Smooth muscle cell (in vitro differentiated cells): ENCODE data around the gene SLC25A23. TPM values are rescaled to one million over a fixed set of nuclear protein-coding genes. Genes with fewer than 3 reads are reported as not detected.

Experiments used
- DNase-seq: peaks from one replicate; lab custom pipeline; 2025; ENCODE audit not compliant: unreplicated experiment; lab: John Stamatoyannopoulos, UW
- H2AFZ ChIP-seq: fragments of 200-600 bp; sonication (generic); 2 replicates; pipeline ENCODE4 v1.6.0; 2016; ENCODE audit warnings: antibody characterized with exemption, low read depth, mild to moderate bottlenecking
- H3F3A ChIP-seq: fragments of 200-600 bp; sonication (generic); 2 replicates; pipeline ENCODE4 v1.6.0; 2017; ENCODE audit warnings: antibody characterized with exemption, low read depth
- H3K27ac ChIP-seq: fragments of 200-600 bp; sonication (generic); 2 replicates; pipeline ENCODE4 v1.5.1; 2016; ENCODE audit warnings: low read depth, mild to moderate bottlenecking
- H3K27me3 ChIP-seq: fragments of 200-600 bp; sonication (generic); 2 replicates; pipeline ENCODE4 v1.6.1; 2016; ENCODE audit warnings: low read depth, mild to moderate bottlenecking
- H3K36me3 ChIP-seq: fragments of 200-600 bp; sonication (generic); 2 replicates; pipeline ENCODE4 v1.5.1; 2016; ENCODE audit warnings: low read depth
- H3K4me1 ChIP-seq: fragments of 200-600 bp; sonication (generic); 2 replicates; pipeline ENCODE4 v1.5.1; 2016; ENCODE audit warnings: low read depth
- H3K4me2 ChIP-seq: fragments of 200-600 bp; sonication (generic); 2 replicates; pipeline ENCODE4 v1.6.0; 2016; ENCODE audit warnings: mild to moderate bottlenecking
- H3K4me3 ChIP-seq: fragments of 200-600 bp; sonication (generic); 2 replicates; pipeline ENCODE4 v1.5.1; 2016; ENCODE audit warnings: mild to moderate bottlenecking
- H3K79me2 ChIP-seq: fragments of 200-600 bp; sonication (generic); 2 replicates; pipeline ENCODE4 v1.6.0; 2016; ENCODE audit warnings: low read depth, mild to moderate bottlenecking
- H3K9ac ChIP-seq: fragments of 200-600 bp; sonication (generic); 2 replicates; pipeline ENCODE4 v1.6.0; 2016; ENCODE audit warnings: low read depth
- H3K9me3 ChIP-seq: fragments of 200-600 bp; sonication (generic); replicated peaks from 2 replicates; pipeline ENCODE4 v1.5.1; 2016; ENCODE audit warnings: low read depth
- H4K20me1 ChIP-seq: fragments of 200-600 bp; sonication (generic); 2 replicates; pipeline ENCODE4 v1.6.0; 2016; ENCODE audit warnings: low read depth
- WGBS: methylation state at CpG from one replicate; pipeline ENCODE4 v1.1.7; 2016; ENCODE audit warnings: low lambda C conversion rate; 5-methylcytosine and 5-hydroxymethylcytosine counted together
- polyA plus RNA-seq: library from polyadenylated mRNA; unstranded; fragments of >200 nt; fragmentation: Nextera tagmentation; extraction: Ambion mirVana; gene quantifications from 2 replicates; pipeline ENCODE4 v1.2.1, GENCODE V29; 2016
- total RNA-seq: library from RNA; depleted of rRNA; stranded (reverse); fragments of >200 nt; gene quantifications from 2 replicates; pipeline ENCODE4 v1.2.3, GENCODE V29; 2014
- TF ChIP-seq, protein P1 (sequence below): fragments of 200-600 bp; sonication (generic); IDR thresholded peaks from 2 replicates; pipeline ENCODE4 v1.5.1; 2017; ENCODE audit warnings: borderline replicate concordance, mild to moderate bottlenecking, antibody characterized with exemption; ENCODE audit not compliant: insufficient read depth, poor library complexity, severe bottlenecking

Gene SLC25A23
- total and polyA plus RNA-seq, 2 experiments from 2014 or later, result 57.1 to 58.7 TPM

GRCh38 chr19:6498294-6499036 is 38.9 kb upstream of the SLC25A23 start:
- Histone ChIP-seq H3K4me3 (no peak overlapping the region), H3K36me3 (no peaks in the 10 kb centered on the region), H3K4me2 (no peak overlapping the region), H3K27me3 (peaks cover 44% of the 10 kb centered on the region), H3K4me1 (peaks cover 7% of the 10 kb centered on the region), H2AFZ (no peak overlapping the region), H4K20me1 (no peaks in the 10 kb centered on the region), H3K9me3 (no peaks in the 10 kb centered on the region), H3K27ac (no peak overlapping the region), H3K9ac (no peak overlapping the region), H3K79me2 (no peaks in the 10 kb centered on the region), H3F3A (no peaks in the 10 kb centered on the region)
- WGBS, result 82% methylated on average over 7 of the region's 7 CpGs
- DNase-seq, result no peak
- TF ChIP-seq, protein P1, sequence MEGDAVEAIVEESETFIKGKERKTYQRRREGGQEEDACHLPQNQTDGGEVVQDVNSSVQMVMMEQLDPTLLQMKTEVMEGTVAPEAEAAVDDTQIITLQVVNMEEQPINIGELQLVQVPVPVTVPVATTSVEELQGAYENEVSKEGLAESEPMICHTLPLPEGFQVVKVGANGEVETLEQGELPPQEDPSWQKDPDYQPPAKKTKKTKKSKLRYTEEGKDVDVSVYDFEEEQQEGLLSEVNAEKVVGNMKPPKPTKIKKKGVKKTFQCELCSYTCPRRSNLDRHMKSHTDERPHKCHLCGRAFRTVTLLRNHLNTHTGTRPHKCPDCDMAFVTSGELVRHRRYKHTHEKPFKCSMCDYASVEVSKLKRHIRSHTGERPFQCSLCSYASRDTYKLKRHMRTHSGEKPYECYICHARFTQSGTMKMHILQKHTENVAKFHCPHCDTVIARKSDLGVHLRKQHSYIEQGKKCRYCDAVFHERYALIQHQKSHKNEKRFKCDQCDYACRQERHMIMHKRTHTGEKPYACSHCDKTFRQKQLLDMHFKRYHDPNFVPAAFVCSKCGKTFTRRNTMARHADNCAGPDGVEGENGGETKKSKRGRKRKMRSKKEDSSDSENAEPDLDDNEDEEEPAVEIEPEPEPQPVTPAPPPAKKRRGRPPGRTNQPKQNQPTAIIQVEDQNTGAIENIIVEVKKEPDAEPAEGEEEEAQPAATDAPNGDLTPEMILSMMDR, result no peak

DNA sequence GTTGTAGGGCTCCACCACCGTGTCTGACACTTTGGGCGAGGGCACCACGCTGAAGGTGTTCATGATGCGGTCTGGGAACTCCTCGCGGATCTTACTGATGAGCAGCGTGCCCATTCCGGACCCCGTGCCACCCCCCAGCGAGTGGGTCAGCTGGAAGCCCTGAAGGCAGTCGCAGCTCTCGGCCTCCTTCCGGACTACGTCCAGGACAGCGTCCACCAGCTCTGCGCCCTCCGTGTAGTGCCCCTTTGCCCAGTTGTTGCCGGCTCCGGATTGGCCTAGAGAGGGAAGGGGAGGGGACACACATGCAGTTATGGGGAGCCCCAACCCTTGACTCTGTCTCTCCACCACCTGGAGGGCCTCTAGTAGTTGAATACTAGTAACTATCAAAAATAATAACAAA is 36.4 kb upstream of the SLC25A23 start:
- Histone ChIP-seq H3K9ac (no peak overlapping the region), H2AFZ (no peak overlapping the region), H3K79me2 (no peaks in the 10 kb centered on the region), H4K20me1 (no peaks in the 10 kb centered on the region), H3K4me3 (no peak overlapping the region), H3K9me3 (no peaks in the 10 kb centered on the region), H3K4me1 (no peaks in the 10 kb centered on the region), H3K36me3 (no peaks in the 10 kb centered on the region), H3K27ac (no peak overlapping the region), H3F3A (no peaks in the 10 kb centered on the region), H3K4me2 (no peak overlapping the region), H3K27me3 (peaks cover 19% of the 10 kb centered on the region)
- 97% methylated on average over 19 of the region's 19 CpGs for WGBS
- no peak for DNase-seq
- TF ChIP-seq, protein P1, result no peak

DNA sequence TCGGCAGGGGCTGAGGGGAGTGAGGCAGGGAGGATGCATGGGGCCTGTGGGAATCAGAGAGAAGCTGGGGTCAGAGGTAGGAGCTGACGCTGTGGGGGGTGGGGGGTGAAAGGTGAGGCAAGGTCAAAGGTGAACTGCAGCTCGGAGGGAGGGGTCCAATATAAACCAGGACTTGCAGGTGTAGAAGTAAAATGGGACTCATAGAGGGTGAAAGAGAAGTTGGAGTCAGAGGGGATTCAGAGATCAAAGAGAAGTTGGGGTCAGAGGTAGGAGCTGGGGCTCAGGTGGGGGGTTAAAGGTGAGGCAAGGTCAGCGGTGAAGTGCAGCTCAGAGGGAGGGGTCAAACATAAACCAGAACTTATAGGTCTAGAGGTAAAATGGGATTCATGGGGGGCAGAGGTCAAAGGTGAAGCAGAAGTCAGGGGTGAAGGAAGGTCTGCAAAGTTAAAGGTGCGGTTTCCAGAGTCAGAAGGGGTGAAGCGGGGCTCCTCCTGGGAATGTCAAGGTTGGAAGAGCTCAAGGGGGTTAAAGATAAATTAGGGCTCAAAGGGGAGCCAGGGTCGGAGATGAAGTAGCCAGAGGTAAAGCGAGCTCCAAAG is 34.9 kb upstream of the SLC25A23 start:
- Histone ChIP-seq H3K4me3 (no peak overlapping the region), H3K27ac (no peak overlapping the region), H3K9ac (no peak overlapping the region), H3K79me2 (no peaks in the 10 kb centered on the region), H3K27me3 (peaks cover 5% of the 10 kb centered on the region), H2AFZ (no peak overlapping the region), H3K36me3 (no peaks in the 10 kb centered on the region), H4K20me1 (no peaks in the 10 kb centered on the region), H3K9me3 (no peaks in the 10 kb centered on the region), H3F3A (no peaks in the 10 kb centered on the region), H3K4me2 (no peak overlapping the region), H3K4me1 (no peaks in the 10 kb centered on the region)
- TF ChIP-seq, protein P1, result no peak
- DNase-seq, result no peak
- WGBS, result 91% methylated on average over 8 of the region's 8 CpGs
